ENCODE measurements around the gene MAS1L. TPM values are rescaled to one million over a fixed set of nuclear protein-coding genes. Genes with fewer than 3 reads are reported as not detected.

MAS1L gene
- total RNA-seq, 1 donor: not detected

DNA sequence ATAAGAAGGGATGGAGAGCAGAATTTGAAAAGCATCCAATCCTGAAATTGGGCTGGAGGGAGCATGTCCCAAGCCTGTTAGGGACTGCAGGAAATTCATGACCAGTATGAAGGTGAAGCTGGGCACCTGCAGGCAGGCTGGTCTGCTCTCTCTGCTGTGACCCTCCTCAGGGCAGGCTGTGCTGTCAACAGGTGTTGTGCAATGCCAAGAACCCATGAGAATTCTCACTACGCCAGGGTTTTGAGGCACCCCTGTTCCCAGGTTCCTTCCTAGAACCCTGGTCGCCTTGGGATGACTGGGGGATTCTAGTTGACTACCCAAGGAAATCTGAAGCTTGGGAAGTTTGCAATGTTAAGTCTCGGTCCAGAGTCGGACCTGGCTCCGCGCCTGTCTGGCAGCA lies 13.3 kb upstream of the MAS1L start:
- no peaks in the 10 kb centered on the region for H3K4me1 ChIP-seq (ENCODE audit: insufficient read depth, low read length)
- no peaks in the 10 kb centered on the region for H3K9me3 ChIP-seq (ENCODE audit: low read depth, low read length)
- no peak overlapping the region for H3K4me3 ChIP-seq (ENCODE audit: low read length)
- peaks cover 3% of the 10 kb centered on the region for H3K27me3 ChIP-seq (ENCODE audit: insufficient read depth, low read length)

DNA sequence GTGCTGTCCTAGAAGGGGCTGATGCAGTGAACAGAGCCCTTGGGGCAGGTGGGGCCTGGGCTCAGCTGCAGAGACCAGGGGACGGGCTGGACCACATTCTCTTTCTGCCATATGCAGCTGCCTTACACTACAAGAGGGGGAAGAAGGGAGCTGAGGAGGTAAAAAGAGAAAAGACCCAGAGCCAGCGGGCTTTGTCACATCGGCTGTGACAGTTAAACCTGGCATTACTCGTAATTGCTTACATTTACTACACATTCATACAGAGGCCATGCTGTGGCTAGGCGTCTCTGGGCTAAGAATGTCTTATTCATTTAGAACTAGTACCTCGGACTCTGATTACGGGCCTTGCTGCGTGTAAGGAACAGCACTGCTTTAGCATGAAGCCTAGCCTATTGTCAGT lies 12.8 kb upstream of the MAS1L start:
- Histone ChIP-seq H3K4me1 (ENCODE audit: insufficient read depth, low read length) (no peaks in the 10 kb centered on the region), H3K27me3 (ENCODE audit: insufficient read depth, low read length) (peaks cover 3% of the 10 kb centered on the region), H3K9me3 (ENCODE audit: low read depth, low read length) (no peaks in the 10 kb centered on the region), H3K4me3 (ENCODE audit: low read length) (no peak overlapping the region)

DNA sequence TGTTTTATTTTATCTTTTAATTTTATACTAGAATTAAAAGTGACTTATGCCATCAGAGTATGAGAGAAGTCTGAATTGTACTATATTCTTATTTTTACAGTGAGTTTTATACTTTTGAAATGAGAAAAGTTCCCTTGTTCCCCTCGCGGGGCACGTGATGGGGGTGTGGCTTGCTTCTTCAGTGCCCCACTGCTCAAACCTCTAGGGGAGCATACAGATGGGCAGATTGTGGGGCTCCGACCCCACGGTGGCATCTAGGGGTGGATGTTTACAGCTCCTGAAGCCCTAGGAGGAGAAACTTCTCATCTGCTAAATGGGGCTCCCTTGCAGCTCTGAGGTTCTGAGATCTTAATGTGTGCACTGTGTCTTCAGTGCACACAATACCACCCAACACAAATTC lies 11.9 kb upstream of the MAS1L start:
- Histone ChIP-seq H3K4me1 (ENCODE audit: insufficient read depth, low read length) (no peaks in the 10 kb centered on the region), H3K9me3 (ENCODE audit: low read depth, low read length) (no peaks in the 10 kb centered on the region), H3K27me3 (ENCODE audit: insufficient read depth, low read length) (peaks cover 3% of the 10 kb centered on the region), H3K4me3 (ENCODE audit: low read length) (no peak overlapping the region)

DNA sequence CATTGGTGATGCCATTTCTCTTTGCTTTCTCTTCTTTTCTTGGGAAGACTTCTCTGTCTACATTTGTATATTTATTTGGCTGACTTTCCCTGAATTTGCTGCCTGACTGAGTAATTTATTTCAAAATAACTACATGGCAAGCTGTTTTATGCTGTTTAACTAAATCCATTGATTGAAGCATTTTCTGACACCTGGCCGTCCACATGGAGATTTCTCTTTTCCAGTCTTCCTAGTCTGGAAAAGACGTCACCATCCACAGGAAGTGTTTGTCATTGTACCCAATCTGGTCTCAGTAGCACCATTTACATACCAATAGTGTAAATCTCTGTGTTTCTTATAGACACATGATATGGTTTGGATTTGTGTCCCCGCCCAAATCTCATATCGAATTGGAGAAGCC lies 9.2 kb upstream of the MAS1L start:
- peaks cover 3% of the 10 kb centered on the region for H3K27me3 ChIP-seq (ENCODE audit: insufficient read depth, low read length)
- H3K9me3 ChIP-seq (ENCODE audit: low read depth, low read length): no peaks in the 10 kb centered on the region
- no peak overlapping the region for H3K4me3 ChIP-seq (ENCODE audit: low read length)
- H3K4me1 ChIP-seq (ENCODE audit: insufficient read depth, low read length): no peaks in the 10 kb centered on the region

DNA sequence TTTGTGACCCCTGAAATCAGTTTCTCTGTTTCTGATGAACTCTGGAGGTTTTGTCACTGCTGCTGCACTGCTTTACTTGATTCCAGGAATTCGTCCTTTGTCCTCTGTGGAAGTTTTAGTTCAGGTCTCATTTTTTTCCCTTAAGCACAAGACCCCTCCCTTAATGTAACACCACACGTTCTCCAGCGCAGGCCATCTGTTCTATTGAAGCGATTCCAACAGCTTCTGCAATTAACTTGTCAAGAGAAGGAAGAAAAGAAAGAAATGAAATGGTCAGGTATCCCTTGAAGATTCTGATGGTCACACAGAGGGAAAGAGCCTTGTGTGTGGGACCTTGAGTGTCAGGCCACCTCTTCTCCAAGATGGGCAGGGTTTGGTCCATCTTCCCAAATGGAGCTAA lies 7.8 kb upstream of the MAS1L start:
- H3K4me3 ChIP-seq (ENCODE audit: low read length): no peak overlapping the region
- H3K27me3 ChIP-seq (ENCODE audit: insufficient read depth, low read length): peaks cover 3% of the 10 kb centered on the region
- H3K9me3 ChIP-seq (ENCODE audit: low read depth, low read length): no peaks in the 10 kb centered on the region
- no peaks in the 10 kb centered on the region for H3K4me1 ChIP-seq (ENCODE audit: insufficient read depth, low read length)

DNA sequence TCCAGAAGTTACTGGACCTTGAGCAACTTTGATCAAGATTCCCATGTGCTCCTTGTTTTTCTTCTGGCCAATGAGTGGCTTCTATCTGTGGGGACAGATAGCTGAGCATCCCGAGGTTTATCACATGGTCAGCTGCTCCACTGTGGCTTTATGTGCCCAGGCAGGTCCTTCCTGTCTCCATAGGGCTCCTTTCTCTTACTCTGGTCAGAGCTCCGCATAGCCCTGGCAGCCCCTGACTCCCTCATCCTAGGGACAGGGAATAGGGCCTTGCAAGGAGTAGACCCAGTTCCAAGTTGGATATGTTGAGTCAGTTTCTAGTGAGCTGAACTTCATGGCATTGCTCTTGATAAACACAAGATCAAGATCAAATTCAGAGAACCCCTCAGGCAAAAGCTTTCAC lies 6.4 kb upstream of the MAS1L start:
- no peaks in the 10 kb centered on the region for H3K9me3 ChIP-seq (ENCODE audit: low read depth, low read length)
- H3K4me3 ChIP-seq (ENCODE audit: low read length): no peak overlapping the region
- H3K27me3 ChIP-seq (ENCODE audit: insufficient read depth, low read length): no peaks in the 10 kb centered on the region

DNA sequence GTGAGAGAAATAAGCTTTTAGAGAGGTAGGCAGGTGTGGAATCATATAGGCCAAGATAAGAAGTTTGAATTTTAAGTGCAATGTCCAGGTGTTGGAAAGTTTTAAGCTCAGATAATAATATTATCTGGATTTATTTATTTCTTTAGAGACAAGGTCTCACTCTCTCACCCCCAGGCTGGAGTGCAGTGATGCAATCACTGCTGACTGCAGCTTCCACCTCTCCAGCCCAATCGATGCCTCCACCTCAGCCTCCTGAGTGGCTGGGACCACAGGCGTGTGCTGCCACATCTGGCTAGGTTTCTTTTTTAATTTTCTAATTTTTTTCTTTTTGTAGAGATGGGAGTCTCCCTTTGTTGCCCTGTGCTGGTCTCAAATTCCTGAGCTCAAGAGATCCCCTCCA lies 5.5 kb upstream of the MAS1L start:
- no peaks in the 10 kb centered on the region for H3K27me3 ChIP-seq (ENCODE audit: insufficient read depth, low read length)
- H3K4me1 ChIP-seq (ENCODE audit: insufficient read depth, low read length): peaks cover 3% of the 10 kb centered on the region
- no peaks in the 10 kb centered on the region for H3K9me3 ChIP-seq (ENCODE audit: low read depth, low read length)
- H3K4me3 ChIP-seq (ENCODE audit: low read length): no peak overlapping the region

More for the DNA sequence above, 6.4 kb upstream of the MAS1L start:
- H3K4me1 ChIP-seq (ENCODE audit: insufficient read depth, low read length): peaks cover 3% of the 10 kb centered on the region

DNA sequence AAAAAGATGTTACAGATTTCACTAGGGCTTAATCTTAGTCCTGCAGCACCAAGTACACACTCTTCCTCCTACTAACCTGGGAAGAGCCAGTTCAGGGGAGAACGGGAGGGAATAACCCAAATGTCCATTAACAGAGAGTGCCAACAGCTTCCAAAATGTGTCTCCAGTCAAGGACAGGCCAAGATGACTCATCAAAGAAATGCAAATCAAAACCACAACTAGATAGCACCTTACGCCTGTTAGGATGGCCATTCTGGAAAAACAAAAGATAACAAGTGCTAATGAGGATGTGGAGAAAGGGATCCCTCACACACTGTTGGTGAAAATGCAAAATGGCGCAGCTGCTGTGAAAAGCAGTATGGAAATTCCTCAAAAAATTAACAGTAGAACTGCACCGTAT lies 3.8 kb upstream of the MAS1L start:
- H3K9me3 ChIP-seq (ENCODE audit: low read depth, low read length): no peaks in the 10 kb centered on the region
- no peaks in the 10 kb centered on the region for H3K27me3 ChIP-seq (ENCODE audit: insufficient read depth, low read length)
- H3K4me3 ChIP-seq (ENCODE audit: low read length): no peak overlapping the region
- peaks cover 3% of the 10 kb centered on the region for H3K4me1 ChIP-seq (ENCODE audit: insufficient read depth, low read length)

DNA sequence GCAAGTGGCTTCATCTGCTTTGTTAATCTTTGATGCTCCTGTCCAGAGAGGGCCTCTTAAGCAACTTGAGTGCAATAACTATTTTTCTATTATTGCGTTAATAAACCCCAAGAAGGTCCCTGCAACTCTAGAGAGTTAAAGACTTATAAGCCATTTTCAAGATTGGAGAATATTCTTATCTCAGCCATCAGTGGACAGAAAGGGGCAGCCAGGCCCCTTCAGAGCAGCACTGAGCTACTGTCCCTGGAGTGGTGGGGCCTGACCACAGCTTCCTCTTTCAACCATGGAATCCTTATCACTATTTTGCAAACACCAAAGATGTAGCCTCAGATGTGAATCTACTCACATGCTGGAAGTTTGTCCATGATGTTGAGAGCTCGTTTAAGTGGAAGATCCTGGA lies 2.8 kb upstream of the MAS1L start:
- H3K4me3 ChIP-seq (ENCODE audit: low read length): no peak overlapping the region
- H3K27me3 ChIP-seq (ENCODE audit: insufficient read depth, low read length): peaks cover 3% of the 10 kb centered on the region
- H3K9me3 ChIP-seq (ENCODE audit: low read depth, low read length): no peaks in the 10 kb centered on the region
- peaks cover 3% of the 10 kb centered on the region for H3K4me1 ChIP-seq (ENCODE audit: insufficient read depth, low read length)

DNA sequence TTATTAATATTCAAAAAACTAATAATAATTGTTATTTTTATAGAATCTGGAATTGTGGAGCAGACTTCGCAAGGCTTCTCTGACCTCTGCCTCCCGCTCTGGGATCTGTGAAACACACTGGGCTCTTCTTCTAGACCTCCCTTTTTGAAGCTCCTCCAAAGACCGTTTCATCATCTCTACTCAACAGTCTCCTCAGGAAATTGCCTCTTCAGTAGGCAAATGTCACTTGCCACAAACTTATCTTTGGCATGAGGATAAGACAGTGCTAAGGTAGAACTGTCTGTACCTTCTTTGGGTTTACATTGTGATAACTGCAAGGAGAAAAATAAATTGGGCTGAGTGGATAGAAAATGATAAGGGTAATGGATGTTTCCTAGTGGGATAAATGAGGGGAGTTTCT lies 2.3 kb upstream of the MAS1L start:
- peaks cover 3% of the 10 kb centered on the region for H3K4me1 ChIP-seq (ENCODE audit: insufficient read depth, low read length)
- no peak overlapping the region for H3K4me3 ChIP-seq (ENCODE audit: low read length)
- peaks cover 3% of the 10 kb centered on the region for H3K27me3 ChIP-seq (ENCODE audit: insufficient read depth, low read length)
- no peaks in the 10 kb centered on the region for H3K9me3 ChIP-seq (ENCODE audit: low read depth, low read length)

DNA sequence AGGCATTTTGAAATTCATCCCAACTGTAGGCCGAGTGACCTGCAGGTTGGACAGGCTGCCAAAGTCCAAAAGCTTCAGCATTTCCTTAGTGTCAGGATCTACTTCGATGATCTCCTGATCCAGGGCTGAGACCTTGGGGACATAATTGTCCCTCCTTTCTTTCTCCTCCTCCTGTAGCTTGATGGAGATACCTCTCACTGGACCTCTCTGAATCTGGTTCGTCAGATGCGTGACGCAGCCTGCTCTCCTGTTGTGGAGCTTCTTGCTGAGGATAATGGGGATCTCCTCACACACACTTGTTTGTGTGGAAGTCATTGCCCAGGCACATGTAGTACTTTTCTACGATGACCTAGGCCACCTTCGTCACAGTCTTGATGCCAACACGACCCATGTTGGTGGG lies 1.5 kb upstream of the MAS1L start:
- H3K27me3 ChIP-seq (ENCODE audit: insufficient read depth, low read length): peaks cover 3% of the 10 kb centered on the region
- H3K4me1 ChIP-seq (ENCODE audit: insufficient read depth, low read length): peaks cover 3% of the 10 kb centered on the region
- no peak overlapping the region for H3K4me3 ChIP-seq (ENCODE audit: low read length)
- no peaks in the 10 kb centered on the region for H3K9me3 ChIP-seq (ENCODE audit: low read depth, low read length)

DNA sequence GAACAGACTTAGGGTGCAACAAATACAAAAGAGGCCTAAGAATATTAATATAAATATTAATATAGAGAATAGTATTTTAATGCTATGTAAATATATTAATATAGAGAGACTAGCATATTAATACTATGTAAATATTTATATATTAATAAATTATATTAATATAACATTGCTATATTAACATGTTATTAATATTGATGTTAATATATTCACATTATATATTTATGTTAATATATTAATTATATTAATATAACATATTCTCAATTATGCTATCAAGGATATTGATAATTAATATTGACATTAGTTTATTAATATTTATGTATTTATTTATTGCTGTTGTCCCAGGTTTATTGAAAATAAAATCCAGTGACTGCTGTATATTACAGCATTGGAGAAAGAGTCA lies 1.1 kb upstream of the MAS1L start:
- Histone ChIP-seq H3K27me3 (ENCODE audit: insufficient read depth, low read length) (peaks cover 3% of the 10 kb centered on the region), H3K9me3 (ENCODE audit: low read depth, low read length) (no peaks in the 10 kb centered on the region), H3K4me1 (ENCODE audit: insufficient read depth, low read length) (peaks cover 3% of the 10 kb centered on the region), H3K4me3 (ENCODE audit: low read length) (no peak overlapping the region)

DNA sequence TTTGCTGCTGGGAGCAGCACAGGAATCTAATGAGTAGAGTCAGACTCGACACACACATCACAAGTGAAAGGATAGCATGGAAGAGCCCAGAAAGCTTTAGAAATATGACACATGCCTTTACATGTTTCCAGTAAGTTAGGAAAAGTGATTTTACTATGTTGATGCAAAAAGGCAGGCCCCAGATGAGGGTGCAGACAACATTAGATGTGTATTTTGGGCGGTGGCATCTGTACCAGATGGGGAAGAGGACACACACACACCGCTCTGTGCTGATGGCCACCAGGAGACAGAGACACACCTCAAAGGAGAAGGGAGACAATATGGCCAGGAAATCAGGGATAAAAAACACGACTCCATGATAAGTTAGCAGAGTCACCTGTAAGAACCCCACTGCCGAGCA lies 625 bp downstream of the MAS1L start:
- peaks cover 3% of the 10 kb centered on the region for H3K4me1 ChIP-seq (ENCODE audit: insufficient read depth, low read length)
- no peak overlapping the region for H3K4me3 ChIP-seq (ENCODE audit: low read length)
- no peaks in the 10 kb centered on the region for H3K9me3 ChIP-seq (ENCODE audit: low read depth, low read length)
- peaks cover 7% of the 10 kb centered on the region for H3K27me3 ChIP-seq (ENCODE audit: insufficient read depth, low read length)

DNA sequence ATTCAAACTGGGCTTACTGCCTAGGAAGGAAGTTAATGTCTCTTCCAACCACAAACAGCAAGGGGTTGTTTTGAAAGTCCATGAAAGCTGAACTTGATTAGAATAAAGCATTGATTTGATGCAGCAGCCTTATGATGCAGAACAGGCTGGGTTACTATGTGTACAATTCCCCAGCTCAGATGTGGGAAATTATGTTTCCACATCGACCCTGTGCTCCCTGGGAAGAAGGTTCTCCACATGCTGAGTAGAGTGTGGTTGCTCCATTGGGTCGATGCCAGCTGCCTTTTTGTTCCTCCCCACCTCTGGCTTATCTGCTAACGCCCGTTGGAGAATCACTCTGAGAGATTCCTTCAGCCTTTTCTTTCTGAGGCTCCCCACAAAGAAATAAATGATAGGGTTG lies 1.2 kb downstream of the MAS1L start:
- no peak overlapping the region for H3K4me3 ChIP-seq (ENCODE audit: low read length)
- peaks cover 3% of the 10 kb centered on the region for H3K4me1 ChIP-seq (ENCODE audit: insufficient read depth, low read length)
- no peaks in the 10 kb centered on the region for H3K9me3 ChIP-seq (ENCODE audit: low read depth, low read length)
- H3K27me3 ChIP-seq (ENCODE audit: insufficient read depth, low read length): peaks cover 7% of the 10 kb centered on the region

DNA sequence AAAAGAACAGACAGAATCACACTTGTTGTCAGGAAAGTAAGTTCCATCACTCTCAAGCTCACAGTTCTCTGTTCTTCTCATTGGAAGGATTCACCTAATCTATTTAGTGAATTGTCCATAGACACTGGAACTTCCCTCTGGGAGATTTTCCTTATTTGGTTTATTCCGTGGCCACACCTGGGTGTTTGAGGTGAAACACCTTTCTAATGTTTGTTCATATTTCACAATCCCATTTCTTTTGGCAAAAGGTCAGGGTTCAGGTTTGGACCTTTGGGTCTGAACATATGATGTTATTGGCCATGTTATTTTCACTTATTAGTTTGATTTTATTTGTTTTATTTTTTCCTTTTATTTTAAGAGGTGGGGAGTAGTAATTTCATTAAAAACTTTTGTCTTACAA lies 4.0 kb downstream of the MAS1L start:
- peaks cover 7% of the 10 kb centered on the region for H3K27me3 ChIP-seq (ENCODE audit: insufficient read depth, low read length)
- H3K4me1 ChIP-seq (ENCODE audit: insufficient read depth, low read length): no peaks in the 10 kb centered on the region
- no peak overlapping the region for H3K4me3 ChIP-seq (ENCODE audit: low read length)
- H3K9me3 ChIP-seq (ENCODE audit: low read depth, low read length): no peaks in the 10 kb centered on the region

DNA sequence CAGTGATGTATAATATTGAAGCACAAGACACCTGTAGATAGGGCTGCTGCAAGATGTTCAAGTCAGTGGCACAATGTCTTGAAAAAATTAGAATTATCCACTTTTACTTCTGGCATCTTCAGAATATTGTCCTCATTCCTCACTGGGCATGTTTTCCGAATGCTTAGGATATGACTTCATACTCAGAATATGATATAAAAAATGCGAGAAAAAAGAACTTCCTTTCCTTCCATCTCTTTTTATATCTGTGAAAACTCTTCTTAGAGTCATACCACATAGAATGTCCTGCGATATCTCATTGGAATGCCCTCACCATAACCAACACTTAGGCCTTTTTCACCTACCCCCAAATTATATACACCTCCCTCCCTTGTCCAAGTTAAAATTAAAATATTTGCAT lies 4.6 kb downstream of the MAS1L start:
- H3K27me3 ChIP-seq (ENCODE audit: insufficient read depth, low read length): peaks cover 7% of the 10 kb centered on the region
- H3K9me3 ChIP-seq (ENCODE audit: low read depth, low read length): no peaks in the 10 kb centered on the region
- H3K4me1 ChIP-seq (ENCODE audit: insufficient read depth, low read length): no peaks in the 10 kb centered on the region
- H3K4me3 ChIP-seq (ENCODE audit: low read length): no peak overlapping the region

DNA sequence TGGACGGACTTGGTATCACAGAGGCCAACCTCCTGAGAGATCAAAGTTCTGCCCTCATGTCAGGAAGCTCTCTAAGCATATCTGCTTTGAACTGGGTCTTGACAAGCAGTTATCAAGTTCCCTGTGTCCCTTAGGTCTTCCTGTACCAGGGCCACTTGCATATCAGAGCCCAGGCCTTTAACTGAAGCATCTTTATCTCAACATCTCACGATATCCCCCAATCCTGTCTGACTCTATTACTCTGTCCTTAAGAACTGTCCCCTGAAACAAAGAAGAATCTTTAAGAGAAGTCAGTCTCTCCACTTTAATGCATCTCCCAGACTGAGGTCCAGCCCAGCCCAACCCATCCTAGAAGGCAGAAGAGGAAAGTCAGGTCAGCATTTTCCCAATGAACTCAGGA lies 8.2 kb downstream of the MAS1L start:
- Histone ChIP-seq H3K9me3 (ENCODE audit: low read depth, low read length) (no peaks in the 10 kb centered on the region), H3K27me3 (ENCODE audit: insufficient read depth, low read length) (peaks cover 4% of the 10 kb centered on the region), H3K4me1 (ENCODE audit: insufficient read depth, low read length) (no peaks in the 10 kb centered on the region), H3K4me3 (ENCODE audit: low read length) (no peak overlapping the region)

Data from mononuclear cell (primary cell).